Urinary bladder (tissue), 4 donors: Measurements from ENCODE around the gene RGS10. TPM values are rescaled to one million over a fixed set of nuclear protein-coding genes. Genes with fewer than 3 reads are reported as not detected.

Experiments
- DNase-seq: peaks from one replicate; pipeline ENCODE4 v3.0.0-alpha.2; 2015; ENCODE audit errors: extremely low spot score
- H3K27ac ChIP-seq: one replicate; pipeline ENCODE4 v1.5.1; 2013; ENCODE audit warnings: low read depth, mild to moderate bottlenecking, moderate library complexity
- H3K36me3 ChIP-seq: one replicate; pipeline ENCODE4 v1.6.1; 2013; ENCODE audit warnings: mild to moderate bottlenecking, moderate library complexity; ENCODE audit not compliant: insufficient read depth
- H3K4me1 ChIP-seq: one replicate; pipeline ENCODE4 v1.6.1; 2013; ENCODE audit warnings: mild to moderate bottlenecking, moderate library complexity; ENCODE audit not compliant: insufficient read depth
- H3K4me3 ChIP-seq: one replicate; pipeline ENCODE4 v1.5.1; 2013; ENCODE audit warnings: low read depth, low read length
- WGBS: extraction: QIAGEN DNeasy Blood & Tissue Kit; methylation state at CpG from one replicate; pipeline ENCODE4 v1.1.7; 2013; 5-methylcytosine and 5-hydroxymethylcytosine counted together
- polyA plus RNA-seq: library from polyadenylated mRNA; stranded (reverse); fragments of 200-250 nt; gene quantifications from one replicate; pipeline ENCODE4 v1.2.3, GENCODE V29; 2013
- total RNA-seq: library from RNA; depleted of rRNA; stranded (reverse); fragments of >200 nt; gene quantifications from one replicate; pipeline ENCODE4 v1.2.3, GENCODE V29; 2014
- donor health status: healthy with polysubstance abuse.
- donor health status: healthy.

Gene RGS10
- total and polyA plus RNA-seq, 2 donors, result 44.8 to 62.4 TPM

DNA sequence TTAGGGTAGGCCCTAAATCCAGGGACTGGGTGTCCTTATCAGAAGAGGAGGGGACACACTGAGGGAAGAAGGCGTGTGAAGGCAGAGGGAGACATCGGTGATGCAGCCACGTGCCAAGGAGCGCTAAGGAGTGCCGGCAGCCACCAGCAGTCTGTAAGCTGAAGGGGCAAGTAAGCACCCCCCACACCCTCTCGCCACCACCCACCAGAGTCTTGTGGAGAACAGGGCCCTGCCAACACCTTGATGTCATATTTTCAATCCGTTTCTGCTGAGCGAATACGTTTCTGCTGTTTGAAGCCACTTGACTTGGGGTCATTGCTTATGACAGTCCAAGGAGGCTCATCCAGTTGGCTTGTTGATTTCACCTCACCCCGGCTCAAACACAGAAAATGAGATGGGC lies 37.9 kb downstream of the RGS10 start:
- Histone ChIP-seq H3K4me3 (no peak overlapping the region), H3K27ac (no peak overlapping the region), H3K36me3 (no peaks in the 10 kb centered on the region), H3K4me1 (no peaks in the 10 kb centered on the region)
- 92% methylated on average over 10 of the region's 10 CpGs for WGBS
- no peak for DNase-seq

- DNase-seq, result no peak
- Histone ChIP-seq H3K4me3 (no peak overlapping the region), H3K27ac (no peak overlapping the region), H3K4me1 (no peaks in the 10 kb centered on the region), H3K36me3 (no peaks in the 10 kb centered on the region)
- 92% methylated on average over 5 of the region's 5 CpGs for WGBS
Observed at GRCh38 chr10:119503821-119504220, 38.7 kb downstream of the RGS10 start.

DNA sequence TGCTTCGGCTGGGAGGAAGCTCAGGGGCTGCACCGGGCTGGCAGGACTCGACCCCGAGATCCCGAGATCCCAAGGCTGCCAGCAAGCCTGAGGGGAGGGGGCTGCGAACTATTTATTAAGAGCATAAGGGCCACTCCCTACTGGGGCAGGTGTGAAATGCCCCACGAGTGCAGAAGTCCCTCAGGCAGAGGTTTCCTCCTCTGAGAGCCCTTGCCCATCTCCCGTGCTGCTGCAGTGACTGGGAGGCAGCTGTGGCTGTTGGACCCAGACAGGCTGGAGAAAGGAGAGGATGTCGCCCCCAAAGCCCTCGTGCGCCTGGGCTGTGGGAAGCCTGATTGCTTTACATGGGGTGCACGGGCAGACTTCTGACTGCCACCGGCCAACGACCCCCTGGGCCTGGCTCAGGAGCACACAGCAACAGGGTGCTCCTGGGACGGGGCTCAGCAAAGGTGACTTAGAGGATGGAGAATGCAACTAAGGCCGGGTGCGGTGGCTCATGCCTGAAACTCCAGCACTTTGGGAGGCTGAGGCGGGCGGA lies 39.8 kb downstream of the RGS10 start:
- no peak for DNase-seq
- H3K36me3 ChIP-seq, result no peaks in the 10 kb centered on the region
- 82% methylated on average over 19 of the region's 19 CpGs for WGBS
- no peaks in the 10 kb centered on the region for H3K4me1 ChIP-seq
- no peak overlapping the region for H3K4me3 ChIP-seq
- H3K27ac ChIP-seq, result no peak overlapping the region

DNA sequence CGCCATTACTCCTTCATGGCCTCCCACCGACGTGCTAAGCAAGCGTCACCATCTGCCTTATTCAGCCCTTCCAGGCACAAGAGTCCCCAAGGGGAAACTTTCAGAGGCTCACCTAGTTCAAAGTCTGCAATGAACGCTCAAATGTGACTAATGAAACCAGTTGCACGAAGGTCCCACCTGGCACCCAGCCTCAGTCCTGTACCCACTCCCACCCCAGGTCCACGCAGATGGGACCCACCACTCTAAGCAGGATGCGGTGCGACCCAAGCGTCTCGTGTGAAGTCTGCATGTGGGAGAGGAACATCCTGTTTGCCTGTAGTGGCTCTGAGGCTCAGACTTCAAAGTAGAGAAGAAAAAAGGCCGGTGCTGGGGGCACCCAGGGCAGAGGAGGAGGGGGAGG lies 40.3 kb downstream of the RGS10 start:
- WGBS, result 80% methylated on average over 12 of the region's 12 CpGs
- H3K36me3 ChIP-seq, result no peaks in the 10 kb centered on the region
- no peak overlapping the region for H3K27ac ChIP-seq
- no peak overlapping the region for H3K4me3 ChIP-seq
- H3K4me1 ChIP-seq, result no peaks in the 10 kb centered on the region
- no peak for DNase-seq

- no peaks in the 10 kb centered on the region for H3K36me3 ChIP-seq
- H3K4me1 ChIP-seq, result no peaks in the 10 kb centered on the region
Observed at GRCh38 chr10:119501690-119502089, 40.8 kb downstream of the RGS10 start.

DNA sequence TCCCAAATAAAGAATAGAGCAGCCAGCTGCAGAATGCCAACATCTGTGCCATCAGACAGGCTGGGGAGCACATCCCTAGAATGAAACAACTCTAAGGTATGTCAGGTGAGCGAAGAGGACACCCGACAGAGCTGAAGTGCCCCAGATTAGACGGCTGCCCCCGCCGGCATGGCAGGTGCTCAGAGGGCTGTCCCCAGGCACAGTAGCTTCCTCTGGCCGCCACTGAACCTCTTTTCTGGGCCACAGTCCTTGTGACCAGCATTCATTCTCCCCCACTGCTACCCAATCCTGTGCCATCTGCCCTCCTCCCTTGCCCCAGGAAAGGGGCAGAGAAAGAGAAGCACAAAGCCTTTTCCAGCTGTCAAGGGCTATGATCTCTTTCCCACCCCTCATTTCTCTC lies 41.7 kb downstream of the RGS10 start:
- Histone ChIP-seq H3K4me1 (no peaks in the 10 kb centered on the region), H3K36me3 (no peaks in the 10 kb centered on the region), H3K27ac (no peak overlapping the region), H3K4me3 (no peak overlapping the region)
- DNase-seq, result no peak
- 83% methylated on average over 6 of the region's 6 CpGs for WGBS

More at GRCh38 chr10:119501690-119502089, 40.8 kb downstream of the RGS10 start:
- no peak for DNase-seq
- 91% methylated on average over 2 of the region's 2 CpGs for WGBS
- Histone ChIP-seq H3K27ac (no peak overlapping the region), H3K4me3 (no peak overlapping the region)

DNA sequence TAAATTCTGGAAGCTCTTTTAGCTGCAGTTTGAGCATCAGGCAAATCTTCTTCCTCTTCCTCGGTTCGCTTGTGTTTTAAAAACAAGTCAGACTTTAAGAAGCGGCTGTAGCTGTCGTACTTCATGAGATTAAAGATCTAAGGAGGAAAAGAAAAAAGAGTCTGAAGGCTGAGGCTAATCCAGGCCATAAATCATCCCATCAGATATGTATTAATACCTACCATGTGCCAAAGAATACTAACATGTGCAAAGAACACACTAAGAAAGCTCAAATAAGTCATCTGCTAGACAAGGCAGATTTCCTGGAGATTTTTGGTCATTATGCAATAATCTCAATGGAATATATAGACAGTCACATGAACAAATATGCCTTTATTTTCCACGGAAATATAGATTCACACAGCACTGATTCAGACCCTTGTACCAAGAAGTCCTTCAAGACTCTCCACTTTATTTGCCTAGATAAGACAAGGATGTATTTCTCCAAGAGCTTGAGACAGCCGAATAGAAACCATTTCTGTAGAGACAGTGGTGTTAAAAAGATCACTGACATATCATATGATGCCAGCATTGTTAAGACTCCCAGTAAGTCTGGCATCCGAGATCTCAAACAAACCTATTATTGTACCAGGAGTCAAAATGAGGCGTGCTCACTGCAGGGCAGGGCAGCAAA lies 42.3 kb downstream of the RGS10 start:
- Histone ChIP-seq H3K27ac (no peak overlapping the region), H3K4me1 (no peaks in the 10 kb centered on the region), H3K36me3 (no peaks in the 10 kb centered on the region), H3K4me3 (no peak overlapping the region)
- DNase-seq, result no peak
- WGBS, result 32% methylated on average over 8 of the region's 8 CpGs

DNA sequence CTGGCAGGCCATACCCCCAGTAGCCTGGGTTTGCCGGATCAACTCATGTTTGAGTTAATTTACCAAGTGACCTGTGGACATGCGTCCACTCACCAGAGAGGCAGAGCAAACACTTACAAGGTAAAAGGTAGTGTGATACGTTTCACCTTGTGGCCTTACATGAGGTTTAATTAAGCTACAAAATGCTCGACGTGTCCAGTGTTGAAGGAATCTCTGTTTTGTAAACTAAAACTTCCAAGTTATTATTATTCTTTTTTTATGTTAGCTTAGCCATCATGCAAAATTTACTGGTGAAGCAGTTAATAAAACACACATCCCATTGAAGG lies 42.9 kb downstream of the RGS10 start:
- Histone ChIP-seq H3K4me3 (no peak overlapping the region), H3K27ac (no peak overlapping the region), H3K4me1 (no peaks in the 10 kb centered on the region), H3K36me3 (no peaks in the 10 kb centered on the region)
- no peak for DNase-seq
- WGBS, result 49% methylated on average over 5 of the region's 5 CpGs

DNA sequence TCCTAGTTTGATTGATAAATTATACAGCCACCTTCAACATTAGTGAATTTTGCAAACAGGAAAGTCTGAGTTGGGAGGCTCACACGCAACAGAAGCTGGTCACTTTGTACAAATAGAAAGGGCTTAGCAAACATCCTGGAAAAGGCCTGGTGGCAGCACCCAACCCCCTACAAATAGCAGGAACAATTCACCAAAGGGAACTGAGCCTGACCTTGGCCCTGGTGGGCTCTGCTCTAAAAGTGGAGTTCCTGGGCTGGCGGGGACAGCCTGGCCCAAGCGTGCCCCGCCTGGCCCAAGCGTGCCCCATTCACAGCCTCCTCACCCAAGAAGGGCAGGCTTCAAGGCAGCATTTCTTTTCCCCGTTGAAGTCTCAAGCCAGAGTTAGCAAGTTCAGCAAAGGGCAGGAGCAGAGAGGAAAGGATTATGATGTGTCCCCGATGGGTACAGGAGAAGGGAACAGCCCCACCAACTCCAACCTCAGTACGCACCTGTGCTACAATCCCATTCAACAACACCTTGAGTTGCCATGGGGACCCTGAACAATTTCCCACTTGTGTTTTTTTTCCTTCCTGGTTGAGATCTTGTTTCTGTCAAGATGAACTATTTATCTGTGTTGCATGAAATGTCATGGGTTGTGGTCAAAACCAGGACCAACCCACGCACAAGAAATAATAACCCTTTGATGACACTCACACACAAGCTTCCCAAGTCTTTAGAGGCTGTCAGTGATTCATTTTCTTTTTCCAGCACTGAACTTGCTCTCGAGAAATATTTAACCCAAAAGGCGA lies 43.4 kb downstream of the RGS10 start:
- Histone ChIP-seq H3K4me3 (no peak overlapping the region), H3K36me3 (no peaks in the 10 kb centered on the region), H3K4me1 (no peaks in the 10 kb centered on the region), H3K27ac (no peak overlapping the region)
- no peak for DNase-seq
- 77% methylated on average over 11 of the region's 11 CpGs for WGBS

GRCh38 chr10:119497243-119497642 lies 45.3 kb downstream of the RGS10 start:
- 95% methylated on average over 9 of the region's 9 CpGs for WGBS
- no peaks in the 10 kb centered on the region for H3K4me1 ChIP-seq
- H3K27ac ChIP-seq, result no peak overlapping the region
- H3K36me3 ChIP-seq, result no peaks in the 10 kb centered on the region
- no peak for DNase-seq
- no peak overlapping the region for H3K4me3 ChIP-seq

GRCh38 chr10:119496273-119496672 lies 46.2 kb downstream of the RGS10 start:
- no peak overlapping the region for H3K4me3 ChIP-seq
- 92% methylated on average over 7 of the region's 7 CpGs for WGBS
- no peaks in the 10 kb centered on the region for H3K4me1 ChIP-seq
- no peak for DNase-seq
- H3K27ac ChIP-seq, result no peak overlapping the region
- no peaks in the 10 kb centered on the region for H3K36me3 ChIP-seq

DNA sequence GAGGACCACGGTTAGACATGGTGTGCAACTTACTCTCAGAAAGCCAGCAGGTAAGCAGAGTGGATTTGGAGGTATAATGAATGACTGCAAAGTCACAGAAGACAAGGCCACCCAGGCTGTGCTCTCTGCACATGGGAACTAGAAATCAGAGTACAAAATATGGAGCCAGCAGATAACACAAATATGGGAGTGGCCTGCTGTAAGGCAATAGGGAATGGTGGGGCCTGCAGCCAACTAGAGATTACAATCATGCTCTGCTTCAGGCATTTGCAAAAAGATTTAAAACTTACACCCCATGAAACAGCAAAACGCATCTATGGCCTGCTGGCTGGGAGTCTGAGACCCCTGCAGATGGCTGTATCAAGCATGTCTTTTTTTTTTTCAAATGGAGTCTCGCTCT lies 47.0 kb downstream of the RGS10 start:
- Histone ChIP-seq H3K36me3 (no peaks in the 10 kb centered on the region), H3K27ac (no peak overlapping the region), H3K4me1 (no peaks in the 10 kb centered on the region), H3K4me3 (no peak overlapping the region)
- DNase-seq, result no peak
- 86% methylated on average over 3 of the region's 3 CpGs for WGBS

DNA sequence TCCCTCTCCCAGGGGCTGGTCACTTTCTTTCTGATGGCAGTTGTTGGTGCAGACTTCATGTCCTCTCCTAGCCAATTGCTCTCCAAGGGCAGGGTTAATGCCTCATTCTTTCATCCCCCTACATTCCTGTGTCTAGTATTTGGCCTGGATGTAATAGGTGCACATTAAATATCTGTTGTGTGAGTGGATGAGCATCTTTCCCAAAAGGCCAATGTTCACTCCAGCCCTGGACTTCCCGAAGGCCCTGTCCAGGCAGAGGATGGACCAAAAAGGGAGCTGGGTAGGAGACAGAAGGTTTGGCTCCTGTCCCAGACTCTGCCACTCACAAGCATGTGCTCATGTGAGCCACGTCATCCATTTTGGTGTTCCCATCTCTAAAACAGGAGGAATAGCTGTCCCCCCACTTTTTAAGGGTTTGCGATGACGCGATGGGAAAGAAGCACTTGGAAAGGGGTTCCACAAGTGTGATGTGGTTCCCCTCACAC lies 47.5 kb downstream of the RGS10 start:
- Histone ChIP-seq H3K4me1 (no peaks in the 10 kb centered on the region), H3K27ac (no peak overlapping the region), H3K4me3 (no peak overlapping the region), H3K36me3 (no peaks in the 10 kb centered on the region)
- WGBS, result 85% methylated on average over 5 of the region's 5 CpGs
- no peak for DNase-seq
